Stimulated activated CD4-positive, alpha-beta T cell treated with anti-CD3 and anti-CD28 coated beads, TNF-alpha, amount 100 ng/mL, for 4 hours (primary cell): Measurements from ENCODE around the gene PIR.
A peak's percentile ranks its signal among the peaks of the same experiment; 100 is the strongest.

Experiments
- DNase-seq, 3 experiments: peaks; one replicate each; pipeline ENCODE4 v3.0.0-alpha.2; 2020; ENCODE audit warnings: low read depth in 3 of 3

PIR gene

GRCh38 chrX:15493118-15493962, at the start of gene PIR:
TSS of gene PIR (minus strand) at chrX:15493333. CDS start at chrX:15491257, 2,076 bp downstream.
- peak; percentile 3 to 34 (median 24) for DNase-seq

GRCh38 chrX:15530318-15530717, 37.2 kb upstream of the PIR start:
- no peak for DNase-seq

- DNase-seq: no peak
Measured at GRCh38 chrX:15529165-15529564, 36.0 kb upstream of the PIR start.

- no peak for DNase-seq
Measured at GRCh38 chrX:15525664-15526416, 32.7 kb upstream of the PIR start.

- DNase-seq: no peak
Measured at GRCh38 chrX:15524417-15524816, 31.3 kb upstream of the PIR start.

- DNase-seq: no peak
Measured at GRCh38 chrX:15523088-15523487, 30.0 kb upstream of the PIR start.

GRCh38 chrX:15522464-15522863, 29.3 kb upstream of the PIR start:
- DNase-seq: no peak

GRCh38 chrX:15515931-15516330, 22.8 kb upstream of the PIR start:
- DNase-seq: no peak

GRCh38 chrX:15514279-15514678, 21.1 kb upstream of the PIR start:
- no peak for DNase-seq

GRCh38 chrX:15512401-15512965, 19.4 kb upstream of the PIR start:
- DNase-seq: no peak

- no peak for DNase-seq
Measured at GRCh38 chrX:15511563-15511962, 18.4 kb upstream of the PIR start.

- DNase-seq: no peak
Measured at GRCh38 chrX:15509845-15510244, 16.7 kb upstream of the PIR start.

- no peak for DNase-seq
Measured at GRCh38 chrX:15507005-15507404, 13.9 kb upstream of the PIR start.

- DNase-seq: no peak
Measured at GRCh38 chrX:15505101-15505500, 12.0 kb upstream of the PIR start.

- no peak for DNase-seq
Measured at GRCh38 chrX:15504661-15505060, 11.5 kb upstream of the PIR start.

GRCh38 chrX:15501506-15501905, 8.4 kb upstream of the PIR start:
- no peak for DNase-seq

- DNase-seq: no peak
Measured at GRCh38 chrX:15500497-15500966, 7.4 kb upstream of the PIR start, which contains the start of gene BMX. TSS of gene BMX (plus strand) at chrX:15500807. CDS start at chrX:15508354, 7,547 bp downstream.

- DNase-seq: no peak
Measured at GRCh38 chrX:15499976-15500375, 6.8 kb upstream of the PIR start.

GRCh38 chrX:15498741-15499140, 5.6 kb upstream of the PIR start:
- DNase-seq: no peak

GRCh38 chrX:15497865-15498264, 4.7 kb upstream of the PIR start:
- DNase-seq: peak in 2 of 3 experiments; percentile 10 to 17

GRCh38 chrX:15496824-15497223, 3.7 kb upstream of the PIR start:
- no peak for DNase-seq

GRCh38 chrX:15495801-15496200, 2.7 kb upstream of the PIR start:
- no peak for DNase-seq
